Measurements from ENCODE around the gene IL2RA.
"Not testable (repeated sequence)": the region's sequence is repeated elsewhere in the genome, so short reads cannot be mapped to it uniquely, and the experiment has no call there.

IL2RA gene

DNA sequence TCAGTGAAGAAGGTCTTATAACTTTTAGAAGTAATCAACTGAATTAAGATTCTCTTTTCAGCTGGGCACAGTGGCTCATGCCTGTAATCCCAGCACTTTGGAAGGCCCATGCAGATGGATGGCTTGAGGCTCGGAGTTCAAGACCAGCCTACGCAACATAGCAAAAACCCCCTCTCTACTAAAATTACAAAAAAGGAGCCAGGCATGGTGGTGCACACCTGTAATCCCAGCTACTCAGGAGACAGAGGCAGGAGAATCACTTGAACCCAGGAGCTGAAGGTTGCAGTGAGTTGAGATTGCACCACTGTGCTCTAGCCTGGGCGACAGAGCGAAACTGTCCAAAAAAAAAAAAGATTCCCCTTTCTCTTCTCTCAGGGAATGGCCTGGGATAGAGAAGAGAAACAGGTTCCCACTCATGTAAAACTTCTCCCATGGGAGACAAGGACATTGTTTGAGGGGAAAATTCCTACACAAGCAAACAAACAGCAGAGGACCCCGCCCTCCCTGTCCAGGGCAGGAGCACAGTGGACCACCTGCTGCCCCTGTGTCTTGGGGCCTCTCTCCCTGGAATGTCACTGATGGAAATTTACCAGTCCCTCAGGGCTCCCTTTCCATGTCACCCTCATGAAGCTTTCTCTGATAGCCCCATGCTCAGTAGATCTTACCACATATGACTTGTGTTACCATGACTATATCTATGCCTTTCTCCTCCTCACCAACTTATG is 5.6 kb downstream of the IL2RA start:
- no peak for DNase-seq (ENCODE audit: low read depth)

- DNase-seq (ENCODE audit: low read depth): no peak
These were observed 6.2 kb downstream of the IL2RA start for GRCh38 chr10:6055929-6056328.

DNA sequence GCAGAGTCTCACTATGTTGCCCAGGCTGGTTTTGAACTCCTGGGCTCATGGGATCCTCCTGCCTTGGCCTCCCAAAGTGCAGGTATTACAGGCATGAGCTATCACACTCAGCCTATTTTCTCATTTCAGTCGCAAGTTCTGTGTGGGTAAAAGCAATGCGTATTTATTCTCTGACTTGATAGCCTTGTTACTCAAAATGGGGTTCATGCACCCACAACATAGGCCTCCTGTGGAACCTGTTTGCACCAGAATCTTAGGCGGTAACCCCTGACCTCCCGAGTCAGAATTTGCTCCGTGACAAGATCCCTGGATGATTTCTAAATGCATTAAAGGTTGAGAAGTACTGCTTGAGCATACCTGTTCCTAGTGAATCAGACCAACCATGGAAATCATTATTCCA is 7.3 kb downstream of the IL2RA start:
- DNase-seq (ENCODE audit: low read depth): no peak

GRCh38 chr10:6053816-6054631 is 8.1 kb downstream of the IL2RA start:
- DNase-seq (ENCODE audit: low read depth): no peak

- no peak for DNase-seq (ENCODE audit: low read depth)
These were observed 8.9 kb downstream of the IL2RA start for GRCh38 chr10:6053303-6053702.

- no peak for DNase-seq (ENCODE audit: low read depth)
These were observed 9.6 kb downstream of the IL2RA start for GRCh38 chr10:6052247-6053221.

- no peak for DNase-seq (ENCODE audit: low read depth)
These were observed 11.2 kb downstream of the IL2RA start for GRCh38 chr10:6050801-6051445.

GRCh38 chr10:6049031-6049400 is 13.2 kb downstream of the IL2RA start:
- no peak for DNase-seq (ENCODE audit: low read depth)

- no peak for DNase-seq (ENCODE audit: low read depth)
These were observed 13.7 kb downstream of the IL2RA start for GRCh38 chr10:6048281-6049030.

- DNase-seq (ENCODE audit: low read depth): no peak
These were observed 14.3 kb downstream of the IL2RA start for GRCh38 chr10:6047847-6048246.

DNA sequence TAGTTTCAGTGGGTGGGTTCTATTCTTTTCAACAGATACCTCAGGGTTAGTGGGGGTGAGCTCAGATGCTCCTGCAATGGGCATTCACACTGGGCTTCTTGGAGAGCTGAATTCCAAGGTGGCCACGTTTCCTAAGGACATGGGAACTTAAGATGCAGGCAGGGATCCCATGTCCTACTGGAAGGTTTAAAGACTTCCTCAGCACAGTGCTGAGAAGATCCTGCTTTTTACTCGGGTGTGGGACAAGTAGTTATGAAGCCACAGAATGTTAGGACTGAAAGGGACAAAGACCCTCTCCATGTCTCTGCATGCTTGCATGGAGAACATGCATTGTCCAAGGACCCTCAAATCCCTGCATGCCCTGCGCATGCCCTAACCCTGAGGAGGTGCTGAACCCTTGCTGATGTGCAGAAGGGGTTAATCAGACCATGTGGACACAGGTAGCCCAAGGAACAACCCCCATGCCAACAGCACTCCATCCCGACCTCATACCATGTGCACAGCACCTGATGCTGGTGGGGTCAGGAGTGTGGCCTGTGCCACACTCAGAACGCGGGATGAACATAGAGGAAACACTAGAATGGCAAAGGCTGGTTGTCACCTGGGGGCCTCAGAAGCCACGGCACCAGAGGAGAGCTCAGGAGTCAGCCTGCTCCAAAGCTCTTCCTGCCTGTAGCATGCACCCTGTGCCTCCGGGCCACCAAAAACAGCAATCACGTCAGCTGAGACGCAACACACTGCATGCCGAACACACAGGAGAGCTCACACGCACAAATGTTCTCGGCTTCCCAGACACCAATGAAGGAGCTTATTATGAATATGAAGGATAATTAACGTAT is 15.2 kb downstream of the IL2RA start:
- no peak for DNase-seq (ENCODE audit: low read depth)

DNA sequence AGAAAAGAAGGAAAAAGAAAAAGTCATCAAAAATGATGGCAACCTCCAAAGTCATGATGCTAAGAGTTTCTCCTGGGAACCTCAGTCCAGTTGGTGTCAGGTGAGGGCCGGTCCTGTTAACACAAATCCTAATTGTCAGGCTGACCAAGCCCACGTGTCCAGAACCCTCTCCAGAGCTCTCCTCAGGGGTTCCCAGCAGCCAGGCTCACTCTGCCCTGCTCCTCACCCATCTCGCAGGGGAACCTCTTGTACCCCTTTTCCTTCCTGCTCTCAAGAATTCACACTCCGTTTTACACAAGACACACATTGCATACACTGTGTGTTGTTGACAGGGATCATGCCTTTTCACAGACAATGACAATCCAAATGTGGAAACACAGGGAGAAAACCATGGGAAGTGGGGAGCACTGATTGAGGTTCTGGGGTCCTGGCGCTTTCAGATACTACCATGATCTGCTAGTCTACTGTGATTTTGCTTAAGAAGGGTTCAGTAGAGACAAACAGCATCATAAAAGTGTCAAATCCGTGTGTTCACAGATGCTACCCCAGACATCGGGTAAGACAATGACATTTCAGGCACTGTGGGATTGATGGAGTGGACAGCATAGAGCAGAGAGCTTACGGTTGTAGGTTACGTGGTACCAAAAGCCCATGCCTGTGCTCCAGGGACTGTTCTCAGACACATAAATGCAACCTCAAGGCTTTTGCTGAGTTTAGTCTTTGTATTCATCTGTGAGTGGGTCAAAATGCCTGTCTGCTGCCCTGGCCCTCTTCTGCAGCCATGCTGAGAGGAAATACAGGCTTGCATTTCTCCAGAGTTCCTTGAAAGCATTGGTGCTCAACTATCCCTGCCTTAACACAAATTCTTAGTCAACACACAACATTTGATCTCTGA is 16.0 kb downstream of the IL2RA start:
- no peak for DNase-seq (ENCODE audit: low read depth)

DNA sequence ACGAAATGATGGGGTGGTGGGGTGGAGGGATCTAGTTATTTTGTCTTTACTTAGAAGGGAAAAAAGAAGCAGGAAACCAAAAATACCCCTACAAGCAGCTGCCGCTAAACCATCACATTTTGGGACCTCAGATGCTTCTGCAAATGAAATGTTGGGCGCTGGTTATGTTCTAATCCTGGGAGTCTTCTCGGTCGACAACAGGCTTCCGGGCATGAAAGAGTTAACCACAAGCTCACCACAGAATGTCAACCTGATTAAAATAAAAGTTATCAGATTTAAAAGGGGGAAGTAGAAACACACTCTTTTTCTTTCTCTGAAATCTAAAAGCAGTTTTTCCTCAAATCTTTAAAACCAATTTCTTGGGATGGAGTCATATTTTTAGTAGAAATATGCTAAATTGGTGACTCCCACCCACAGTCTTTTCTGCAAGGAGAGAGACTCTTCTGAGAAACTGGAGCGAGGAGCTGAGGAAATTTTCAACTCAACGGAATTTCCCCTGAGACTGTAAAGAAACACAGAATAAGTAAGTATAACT is 16.8 kb downstream of the IL2RA start:
- DNase-seq (ENCODE audit: low read depth): no peak

DNA sequence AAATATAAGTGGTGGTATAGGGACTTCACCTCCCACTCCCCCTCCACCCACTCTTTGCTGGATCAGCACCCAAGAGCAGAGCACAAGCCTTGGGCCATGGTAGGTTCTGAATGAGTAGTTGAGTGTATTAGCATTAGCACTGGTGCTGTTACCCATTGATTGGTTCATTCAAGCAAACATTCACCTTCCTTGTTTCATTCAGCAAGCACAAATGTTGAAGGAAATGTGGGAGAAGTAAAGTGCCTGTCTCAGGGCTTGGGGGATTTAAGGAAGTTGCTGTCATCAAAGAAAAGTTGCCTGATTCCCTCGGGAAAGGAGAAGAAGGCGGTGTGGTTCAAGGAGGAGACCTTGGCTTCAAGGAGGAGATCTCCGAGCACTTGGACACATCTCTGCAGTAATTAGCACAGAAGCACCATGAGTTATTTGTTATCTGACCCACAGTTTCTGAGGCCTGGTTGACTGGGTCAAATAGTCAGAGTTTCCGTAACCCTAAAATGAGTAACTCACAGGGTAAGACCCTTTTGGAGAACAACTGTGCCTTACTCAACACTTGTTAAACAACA is 17.3 kb downstream of the IL2RA start:
- DNase-seq (ENCODE audit: low read depth): no peak

DNA sequence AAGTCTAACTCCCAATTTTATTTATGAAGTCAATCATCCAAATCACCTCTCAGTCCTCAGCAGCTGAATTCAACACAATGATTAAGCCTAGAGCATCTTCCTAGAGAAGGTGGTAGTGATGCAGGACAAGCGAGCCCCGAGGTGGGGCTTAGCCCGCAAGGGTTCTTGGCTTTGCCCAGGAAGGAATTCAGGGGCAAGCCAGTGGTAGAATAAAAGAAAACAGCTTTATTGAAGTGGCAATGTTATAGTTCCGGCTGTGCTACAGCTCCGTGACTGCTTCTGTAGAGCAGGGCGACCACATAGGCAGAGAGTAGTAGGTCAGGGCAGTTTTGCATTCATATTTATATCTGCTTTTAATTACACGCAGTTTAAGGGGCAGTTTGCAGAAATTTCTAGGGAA is 18.1 kb downstream of the IL2RA start:
- DNase-seq (ENCODE audit: low read depth): no peak

- DNase-seq (ENCODE audit: low read depth): not testable (repeated sequence)
These were observed 18.8 kb downstream of the IL2RA start for GRCh38 chr10:6043377-6043776.

GRCh38 chr10:6040205-6040604 is 22.0 kb downstream of the IL2RA start:
- no peak for DNase-seq (ENCODE audit: low read depth)

DNA sequence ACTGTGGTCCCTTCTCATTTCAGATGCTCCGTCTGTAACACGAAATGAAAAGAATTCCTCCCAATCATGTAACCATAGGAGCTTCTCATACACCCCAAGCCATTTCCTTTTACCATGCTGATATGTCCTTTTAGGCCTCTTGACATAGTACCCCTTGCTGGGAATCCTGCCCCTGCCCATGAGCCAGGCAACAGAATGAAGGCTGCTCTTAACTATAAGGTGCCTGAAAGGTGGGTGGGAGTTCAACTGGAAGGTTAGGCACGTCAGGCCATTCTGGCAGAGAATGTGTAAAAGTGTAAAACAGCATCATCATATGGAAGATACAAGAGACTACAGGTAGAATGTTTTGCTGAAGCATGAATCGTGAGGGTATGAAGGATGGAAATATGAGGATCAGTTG is 22.5 kb downstream of the IL2RA start:
- no peak for DNase-seq (ENCODE audit: low read depth)
